ENCODE data around the gene ACTBL2.

- TF ChIP-seq CTCF (IDR thresholded peaks at IDR 0.05) (no peak), POLR2A (IDR thresholded peaks at IDR 0.05) (no peak)
Observed at GRCh38 chr5:57503433-57503832, 20.8 kb upstream of the ACTBL2 start.
